Endothelial cell of umbilical vein (primary cell): ENCODE data around the gene MRAS. TPM values are rescaled to one million over a fixed set of nuclear protein-coding genes. Genes with fewer than 3 reads are reported as not detected.

Experiments
- BruUV-seq: library from RNA; stranded (reverse); fragments of 400-500 nt; replicated peaks from 2 replicates; lab custom pipeline; 2021; lab: Mats Ljungman, UMichigan
- CTCF ChIA-PET: fragments of 300-600, 350-600 bp; sonication (Branson Sonifier 250); formaldehyde crosslinking; loops from one replicate; lab custom pipeline; 2021; ENCODE audit warnings: antibody characterized with exemption, inconsistent platforms; lab: Charles Lee
- POLR2A ChIA-PET: fragments of 300-600, 350-600 bp; sonication (Branson Sonifier 250); formaldehyde crosslinking; loops from one replicate; lab custom pipeline; 2021; ENCODE audit warnings: antibody characterized with exemption, inconsistent platforms; lab: Charles Lee
- DNase-seq: peaks from one replicate; pipeline ENCODE4 v3.0.0-alpha.2; 2011; ENCODE audit warnings: low read depth, low spot score
- FAIRE-seq: peaks from 2 replicates; lab custom pipeline; 2011; peaks lifted over from hg19 to GRCh38; lab: Jason Lieb, UNC
- H2AFZ ChIP-seq: 2 replicates; pipeline ENCODE4 v1.6.0; 2012; ENCODE audit warnings: low read depth, low read length, control low read depth, inconsistent platforms
- H3K27ac ChIP-seq: 2 replicates; pipeline ENCODE4 v1.5.1; 2011; ENCODE audit warnings: low read depth, mild to moderate bottlenecking, control low read depth, low read length, moderate library complexity; ENCODE audit not compliant: insufficient read depth
- H3K27me3 ChIP-seq, 2 experiments: 2 replicates each; pipeline versions ENCODE4 v1.6.0 to v1.6.1; 2011; ENCODE audit warnings: low read length in 2 of 2, mixed read lengths in 1 of 2; ENCODE audit not compliant: control insufficient read depth in 2 of 2, insufficient read depth in 2 of 2
- H3K36me3 ChIP-seq, 2 experiments: 2 replicates in 1 of 2; 3 replicates in 1 of 2; pipeline ENCODE4 v1.5.1; 2011; ENCODE audit warnings: low read length in 2 of 2, mild to moderate bottlenecking in 1 of 2, moderate library complexity in 1 of 2; ENCODE audit not compliant: control insufficient read depth in 2 of 2, insufficient read depth in 2 of 2; ENCODE audit errors: extremely low read depth in 1 of 2
- H3K4me1 ChIP-seq: 3 replicates; pipeline ENCODE4 v1.5.1; 2011; ENCODE audit warnings: mild to moderate bottlenecking, low read length; ENCODE audit not compliant: control insufficient read depth, insufficient read depth; ENCODE audit errors: extremely low read depth
- H3K4me2 ChIP-seq: 2 replicates; pipeline ENCODE4 v1.6.1; 2011; ENCODE audit warnings: low read length, control low read depth, mixed read lengths; ENCODE audit not compliant: insufficient read depth
- H3K4me3 ChIP-seq, 3 experiments: fragments of 200-600 bp in 1 of 3; sonication (generic), shearing (Covaris generic) in 1 of 3; replicated peaks in 1 of 3; 2 replicates each; pipeline ENCODE4 v1.5.1; 2011 to 2016; ENCODE audit warnings: control low read depth in 3 of 3, low read length in 3 of 3, mild to moderate bottlenecking in 2 of 3, inconsistent platforms in 1 of 3, low read depth in 1 of 3, moderate library complexity in 1 of 3; ENCODE audit not compliant: insufficient read depth in 1 of 3
- H3K79me2 ChIP-seq: 2 replicates; pipeline ENCODE4 v1.6.0; 2012; ENCODE audit warnings: low read length, inconsistent platforms; ENCODE audit not compliant: control insufficient read depth, insufficient read depth
- H3K9ac ChIP-seq: replicated peaks from 2 replicates; pipeline ENCODE3; 2011; ENCODE audit warnings: low read length, control low read depth; ENCODE audit not compliant: insufficient read depth; ENCODE audit errors: extremely low read depth
- H3K9me1 ChIP-seq: replicated peaks from 3 replicates; pipeline ENCODE4 v1.6.0; 2011; ENCODE audit warnings: mild to moderate bottlenecking, low read length; ENCODE audit not compliant: control insufficient read depth, insufficient read depth; ENCODE audit errors: extremely low read depth
- H3K9me3 ChIP-seq: replicated peaks from 2 replicates; pipeline ENCODE4 v1.5.1; 2012; ENCODE audit warnings: low read length, inconsistent platforms; ENCODE audit not compliant: control insufficient read depth, insufficient read depth
- H4K20me1 ChIP-seq: replicated peaks from 2 replicates; pipeline ENCODE3; 2011; ENCODE audit warnings: mild to moderate bottlenecking, low read length; ENCODE audit not compliant: control insufficient read depth, insufficient read depth; ENCODE audit errors: extremely low read depth
- CTCF ChIP-seq, 2 donors: IDR thresholded peaks; 1 replicate in 1 of 2; 2 replicates in 1 of 2; pipeline ENCODE4 v1.5.1; 2011; ENCODE audit warnings: low read length in 2 of 2, mild to moderate bottlenecking in 2 of 2, moderate library complexity in 2 of 2, control low read depth in 1 of 2, inconsistent platforms in 1 of 2, low read depth in 1 of 2; ENCODE audit not compliant: insufficient read depth in 1 of 2; ENCODE audit errors: extremely low read depth in 1 of 2
- EZH2 ChIP-seq: IDR thresholded peaks from 2 replicates; pipeline ENCODE4 v1.6.1; 2012; ENCODE audit warnings: borderline replicate concordance, low read depth, mild to moderate bottlenecking, moderate library complexity, low read length, inconsistent platforms; ENCODE audit not compliant: severe bottlenecking
- FOS ChIP-seq: IDR thresholded peaks from 2 replicates; pipeline ENCODE4 v1.6.1; 2011; ENCODE audit warnings: mild to moderate bottlenecking, low read length, moderate library complexity, borderline replicate concordance; ENCODE audit not compliant: insufficient read depth
- GATA2 ChIP-seq: IDR thresholded peaks from 2 replicates; pipeline ENCODE4 v1.7.0; 2011; ENCODE audit warnings: low read depth, mild to moderate bottlenecking, moderate library complexity, mixed read lengths, low read length; ENCODE audit not compliant: insufficient read length, insufficient read depth
- JUN ChIP-seq: IDR thresholded peaks from 2 replicates; pipeline ENCODE4 v1.6.1; 2011; ENCODE audit warnings: borderline replicate concordance, low read depth; ENCODE audit not compliant: insufficient read length, insufficient read depth
- MAX ChIP-seq: IDR thresholded peaks from 2 replicates; pipeline ENCODE4 v1.6.1; 2011; ENCODE audit not compliant: insufficient read depth, insufficient read length
- MYC ChIP-seq: IDR thresholded peaks from one replicate; pipeline ENCODE4 v1.6.1; 2011; ENCODE audit warnings: mild to moderate bottlenecking, low read depth, low read length
- POLR2A ChIP-seq: IDR thresholded peaks from 2 replicates; pipeline ENCODE4 v1.6.1; 2012; ENCODE audit warnings: low read depth, mild to moderate bottlenecking, control low read depth, low read length
- POLR2AphosphoS5 ChIP-seq: IDR thresholded peaks from 2 replicates; pipeline ENCODE4 v1.6.1; 2012; ENCODE audit warnings: low read depth, mild to moderate bottlenecking, control low read depth, low read length, moderate library complexity; ENCODE audit not compliant: insufficient read depth
- dilution Hi-C: fragments of 300-500 bp; cut with MboI; formaldehyde crosslinking; loops from one replicate; pipeline ENCODE4 v1.15.0; 2019; ENCODE audit warnings: low sequenced_read_pairs; ENCODE audit not compliant: extremely low pct_ligation_motif_present
- intact Hi-C: fragments of 100-400 bp; cut with micrococcal nuclease; formaldehyde crosslinking; loops from one replicate; pipeline ENCODE4 v1.10.0; 2022
- polyA plus RNA-seq, 4 experiments: library from polyadenylated mRNA; depleted of rRNA in 3 of 4; stranded (reverse) in 3 of 4; unstranded in 1 of 4; fragments of >200 nt; gene quantifications; 2 replicates each; pipeline versions ENCODE4 v1.2.1 to v1.2.3, GENCODE V29; 2011 to 2012; ENCODE audit warnings: missing spikeins in 1 of 4
- total RNA-seq: library from RNA; stranded (reverse); gene quantifications from 2 replicates; pipeline ENCODE4 v1.2.3, GENCODE V29; 2021

MRAS gene
- total and polyA plus RNA-seq, 2 donors (not counting 3 experiments of a cell fraction or from before 2014, with no cell fraction given), result 14.6 to 16.5 TPM

- FAIRE-seq, result no peak
- H3K4me1 ChIP-seq, result no peaks in the 10 kb centered on the region
- ChIA-PET POLR2A (no interaction called here), CTCF (no interaction called here)
- H2AFZ ChIP-seq, result no peak overlapping the region
- no peaks in the 10 kb centered on the region for H3K9me1 ChIP-seq
- no peak overlapping the region for H3K27ac ChIP-seq
- TF ChIP-seq MYC (no peak), MAX (no peak), GATA2 (no peak), FOS (no peak), JUN (no peak), CTCF (IDR thresholded peaks at IDR 0.05; ENCODE audit: extremely low read depth in 1 of 2, insufficient read depth in 1 of 2, low read depth in 1 of 2, low read length in 2 of 2) (no peak), POLR2AphosphoS5 (no peak), EZH2 (no peak), POLR2A (no peak)
- H3K9ac ChIP-seq, result no peak overlapping the region
- no peaks in the 10 kb centered on the region for H3K79me2 ChIP-seq
- BruUV-seq, result no TSS peak
- no peak overlapping the region for H3K4me2 ChIP-seq
- H3K27me3 ChIP-seq, result no peaks in the 10 kb centered on the region
- no peaks in the 10 kb centered on the region for H3K36me3 ChIP-seq
- no peak overlapping the region for H3K4me3 ChIP-seq
- dilution Hi-C loops, result no loop called here
- intact Hi-C loops, result no loop called here
- no peaks in the 10 kb centered on the region for H3K9me3 ChIP-seq
- DNase-seq, result no peak
- no peaks in the 10 kb centered on the region for H4K20me1 ChIP-seq
Measured at GRCh38 chr3:138377804-138378203, 29.4 kb downstream of the MRAS start.
